Measurements from ENCODE around the gene SNHG17. TPM values are rescaled to one million over a fixed set of nuclear protein-coding genes. Genes with fewer than 3 reads are reported as not detected.
A peak's percentile ranks its signal among the peaks of the same experiment; 100 is the strongest.
"Not testable (repeated sequence)": the region's sequence is repeated elsewhere in the genome, so short reads cannot be mapped to it uniquely, and the experiment has no call there.

The SNHG17 gene
- total RNA-seq (2014; rRNA removed; shearing (Covaris generic)): 44.2 and 45.6 TPM in 2 replicates

- Histone ChIP-seq H3K36me3 (replicated peaks; ENCODE audit: control insufficient read depth, insufficient read depth, low read length) (peaks cover 33% of the 10 kb centered on the region), H3K4me3 (ENCODE audit: insufficient read depth, low read depth, low read length) (peak within 1 kb of the TSS; percentile 99), H3K27me3 (ENCODE audit: control insufficient read depth, insufficient read depth, low read length) (no peaks in the 10 kb centered on the region)
- peak; percentile 91 for DNase-seq
Measured at GRCh38 chr20:38434770-38435554, at the start of gene SNHG17. TSS of gene SNHG17 (minus strand) at chr20:38435328.

DNA sequence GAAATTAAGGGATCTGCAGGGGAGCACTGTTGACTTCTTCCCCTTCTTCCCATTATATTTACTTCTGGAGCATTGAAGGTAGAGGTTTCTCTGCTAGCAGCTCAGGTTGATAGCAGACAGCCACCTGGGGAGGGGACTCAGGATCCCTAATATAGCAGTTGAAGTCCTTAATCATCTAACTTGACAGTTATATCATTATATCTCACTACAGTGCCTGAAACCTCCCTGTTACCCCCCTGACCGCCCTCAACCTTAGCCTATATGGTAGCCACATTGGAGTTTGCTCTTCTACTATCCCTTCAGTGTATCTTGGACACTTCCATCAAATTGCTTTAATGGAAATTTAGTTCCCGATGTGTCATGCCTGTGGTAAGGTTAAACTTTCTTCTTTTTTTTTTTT is 44.5 kb upstream of the SNHG17 start:
- Histone ChIP-seq H3K27me3 (ENCODE audit: control insufficient read depth, insufficient read depth, low read length) (no peaks in the 10 kb centered on the region), H3K36me3 (replicated peaks; ENCODE audit: control insufficient read depth, insufficient read depth, low read length) (no peaks in the 10 kb centered on the region), H3K4me3 (ENCODE audit: insufficient read depth, low read depth, low read length) (no peak overlapping the region)
- DNase-seq: no peak

DNA sequence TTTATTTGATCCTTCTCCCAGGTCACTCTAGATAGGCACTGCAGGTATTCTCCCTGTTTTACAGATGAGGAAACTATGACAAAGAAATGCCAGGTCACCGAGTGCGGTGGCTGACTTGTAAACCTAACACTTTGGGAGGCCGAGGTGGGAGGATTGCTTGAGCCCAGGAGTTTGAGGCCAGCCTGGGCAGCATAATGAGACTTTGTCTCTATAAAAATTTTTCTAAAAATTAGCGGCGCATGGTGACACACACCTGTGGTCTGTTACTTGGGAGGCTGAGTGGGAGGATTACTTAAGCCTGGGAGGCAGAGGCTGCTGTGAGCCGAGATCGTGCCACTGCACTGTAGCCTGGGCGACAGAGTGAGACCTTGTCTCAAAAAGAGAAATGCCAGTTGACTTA is 42.6 kb upstream of the SNHG17 start:
- Histone ChIP-seq H3K27me3 (ENCODE audit: control insufficient read depth, insufficient read depth, low read length) (no peaks in the 10 kb centered on the region), H3K36me3 (replicated peaks; ENCODE audit: control insufficient read depth, insufficient read depth, low read length) (no peaks in the 10 kb centered on the region), H3K4me3 (ENCODE audit: insufficient read depth, low read depth, low read length) (no peak overlapping the region)
- no peak for DNase-seq

GRCh38 chr20:38473367-38473795 is 38.3 kb upstream of the SNHG17 start:
- H3K27me3 ChIP-seq (ENCODE audit: control insufficient read depth, insufficient read depth, low read length): no peaks in the 10 kb centered on the region
- H3K36me3 ChIP-seq (replicated peaks; ENCODE audit: control insufficient read depth, insufficient read depth, low read length): no peaks in the 10 kb centered on the region
- peak overlapping the region; percentile 75 for H3K4me3 ChIP-seq (ENCODE audit: insufficient read depth, low read depth, low read length)
- no peak for DNase-seq

DNA sequence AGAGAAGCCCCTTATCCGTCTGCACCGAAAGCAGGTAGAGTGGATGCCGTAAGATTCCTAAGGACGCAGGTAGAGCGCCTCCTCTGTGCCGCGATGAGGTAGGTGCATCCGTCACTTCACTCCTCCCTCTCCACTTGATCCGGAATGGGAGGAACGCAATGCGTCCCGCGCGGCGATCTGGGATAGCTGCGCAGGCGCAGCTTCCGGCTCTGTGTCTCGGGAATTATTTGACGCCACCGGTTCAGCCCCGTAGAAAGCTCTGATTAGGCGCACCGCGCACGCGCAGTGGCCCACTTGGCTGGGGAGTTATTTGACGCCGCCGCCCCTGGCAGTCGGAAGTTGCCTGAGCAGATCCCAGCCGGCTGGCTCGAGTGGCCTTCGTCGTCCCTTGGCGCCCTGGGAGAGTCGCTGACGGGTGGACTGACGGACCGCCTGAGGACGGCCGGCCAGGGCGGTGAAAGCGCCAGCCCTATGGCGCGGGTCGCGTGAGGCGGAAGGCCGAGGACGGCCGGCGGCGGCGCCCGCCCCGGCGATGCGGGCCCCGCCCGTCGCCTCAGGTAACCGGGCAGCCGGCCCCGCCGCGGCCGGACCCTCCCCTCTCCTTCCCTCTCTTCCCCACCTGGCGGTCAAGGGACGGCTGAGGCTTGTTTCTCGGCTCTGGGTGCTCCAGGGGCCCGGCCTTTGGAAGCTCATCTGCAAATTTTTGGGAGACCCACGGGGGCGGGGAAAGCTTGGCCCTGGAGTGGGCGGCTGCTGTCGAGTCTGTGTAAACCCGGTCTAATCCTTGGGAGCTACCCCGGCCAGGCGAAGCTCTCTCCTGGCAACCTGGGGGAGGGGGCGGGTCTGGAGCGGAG is 37.6 kb upstream of the SNHG17 start, which contains the start of gene RALGAPB:
RALGAPB (plus strand) TSS at position 331 of the 854 bp plus-strand sequence. CDS start 15,590 bp downstream, outside the sequence.
- peak; percentile 91 for DNase-seq
- Histone ChIP-seq H3K4me3 (ENCODE audit: insufficient read depth, low read depth, low read length) (peak within 1 kb of the TSS; percentile 75), H3K36me3 (replicated peaks; ENCODE audit: control insufficient read depth, insufficient read depth, low read length) (no peaks in the 10 kb centered on the region), H3K27me3 (ENCODE audit: control insufficient read depth, insufficient read depth, low read length) (no peaks in the 10 kb centered on the region)

DNA sequence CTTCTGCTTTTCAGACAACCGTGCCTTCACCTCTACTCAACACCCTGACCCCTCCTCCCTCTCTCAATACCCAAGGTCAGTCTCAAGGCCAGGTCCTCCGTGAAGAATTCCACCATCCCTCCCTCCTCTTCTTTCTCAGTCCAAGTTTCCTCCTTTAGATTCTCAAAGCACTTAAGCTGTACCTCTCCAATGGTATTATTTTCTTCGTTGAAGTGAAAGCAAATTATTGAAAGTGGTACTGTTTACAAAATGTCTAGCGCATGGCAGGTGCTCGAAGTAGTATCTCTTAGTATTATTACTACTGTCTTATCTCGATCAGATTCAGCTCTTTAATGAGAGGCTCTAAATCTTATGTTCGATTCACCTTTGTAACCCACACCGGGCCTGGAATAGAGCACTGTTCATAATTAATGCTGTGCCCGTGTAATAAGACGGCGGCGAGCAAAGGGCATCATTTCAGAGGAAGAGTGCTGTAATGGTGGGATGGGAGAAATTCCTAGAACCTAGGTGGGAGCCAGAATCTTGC is 36.9 kb upstream of the SNHG17 start:
- Histone ChIP-seq H3K27me3 (ENCODE audit: control insufficient read depth, insufficient read depth, low read length) (no peaks in the 10 kb centered on the region), H3K4me3 (ENCODE audit: insufficient read depth, low read depth, low read length) (peak overlapping the region; percentile 47), H3K36me3 (replicated peaks; ENCODE audit: control insufficient read depth, insufficient read depth, low read length) (no peaks in the 10 kb centered on the region)
- DNase-seq: no peak

- no peaks in the 10 kb centered on the region for H3K36me3 ChIP-seq (replicated peaks; ENCODE audit: control insufficient read depth, insufficient read depth, low read length)
- no peaks in the 10 kb centered on the region for H3K27me3 ChIP-seq (ENCODE audit: control insufficient read depth, insufficient read depth, low read length)
- no peak for DNase-seq
Measured at GRCh38 chr20:38471245-38471644, 36.1 kb upstream of the SNHG17 start.

GRCh38 chr20:38466983-38467382 is 31.9 kb upstream of the SNHG17 start:
- Histone ChIP-seq H3K27me3 (ENCODE audit: control insufficient read depth, insufficient read depth, low read length) (no peaks in the 10 kb centered on the region), H3K36me3 (replicated peaks; ENCODE audit: control insufficient read depth, insufficient read depth, low read length) (no peaks in the 10 kb centered on the region), H3K4me3 (ENCODE audit: insufficient read depth, low read depth, low read length) (no peak overlapping the region)
- no peak for DNase-seq

More at GRCh38 chr20:38471245-38471644, 36.1 kb upstream of the SNHG17 start:
- no peak overlapping the region for H3K4me3 ChIP-seq (ENCODE audit: insufficient read depth, low read depth, low read length)

DNA sequence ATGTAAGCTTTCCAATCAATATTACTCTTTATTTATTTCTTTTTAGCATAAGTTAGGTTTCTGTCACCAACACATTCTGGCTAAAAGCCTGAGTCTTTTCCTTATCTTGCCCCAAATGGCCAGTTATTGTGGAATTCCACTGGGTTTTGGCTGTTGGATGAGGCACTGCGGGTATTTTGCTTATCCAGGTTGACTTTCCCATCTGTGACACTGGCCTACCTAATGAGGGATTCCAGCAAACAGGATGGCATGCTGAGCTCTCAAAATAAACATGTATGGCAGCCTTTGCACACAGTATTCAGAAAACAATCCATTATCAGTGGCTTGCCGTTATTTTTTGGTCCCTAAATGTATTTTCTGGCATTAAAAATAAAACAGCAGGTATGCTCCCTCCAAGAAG is 31.0 kb upstream of the SNHG17 start:
- DNase-seq: no peak
- Histone ChIP-seq H3K36me3 (replicated peaks; ENCODE audit: control insufficient read depth, insufficient read depth, low read length) (no peaks in the 10 kb centered on the region), H3K27me3 (ENCODE audit: control insufficient read depth, insufficient read depth, low read length) (no peaks in the 10 kb centered on the region), H3K4me3 (ENCODE audit: insufficient read depth, low read depth, low read length) (no peak overlapping the region)

- not testable (repeated sequence) for H3K27me3 ChIP-seq (ENCODE audit: control insufficient read depth, insufficient read depth, low read length); DNase-seq; H3K36me3 ChIP-seq (replicated peaks; ENCODE audit: control insufficient read depth, insufficient read depth, low read length); H3K4me3 ChIP-seq (ENCODE audit: insufficient read depth, low read depth, low read length)
Measured at GRCh38 chr20:38461569-38461968, 26.4 kb upstream of the SNHG17 start.

- not testable (repeated sequence) for DNase-seq; H3K4me3 ChIP-seq (ENCODE audit: insufficient read depth, low read depth, low read length); H3K36me3 ChIP-seq (replicated peaks; ENCODE audit: control insufficient read depth, insufficient read depth, low read length); H3K27me3 ChIP-seq (ENCODE audit: control insufficient read depth, insufficient read depth, low read length)
Measured at GRCh38 chr20:38461167-38461566, 26.0 kb upstream of the SNHG17 start.

GRCh38 chr20:38460631-38461030 is 25.5 kb upstream of the SNHG17 start:
- not testable (repeated sequence) for H3K36me3 ChIP-seq (replicated peaks; ENCODE audit: control insufficient read depth, insufficient read depth, low read length); H3K27me3 ChIP-seq (ENCODE audit: control insufficient read depth, insufficient read depth, low read length); H3K4me3 ChIP-seq (ENCODE audit: insufficient read depth, low read depth, low read length); DNase-seq

- H3K4me3 ChIP-seq (ENCODE audit: insufficient read depth, low read depth, low read length): no peak overlapping the region
- DNase-seq: no peak
- no peaks in the 10 kb centered on the region for H3K36me3 ChIP-seq (replicated peaks; ENCODE audit: control insufficient read depth, insufficient read depth, low read length)
- no peaks in the 10 kb centered on the region for H3K27me3 ChIP-seq (ENCODE audit: control insufficient read depth, insufficient read depth, low read length)
Measured at GRCh38 chr20:38460040-38460623, 25.0 kb upstream of the SNHG17 start.

GRCh38 chr20:38458314-38458713 is 23.2 kb upstream of the SNHG17 start:
- DNase-seq: no peak
- no peaks in the 10 kb centered on the region for H3K27me3 ChIP-seq (ENCODE audit: control insufficient read depth, insufficient read depth, low read length)
- H3K4me3 ChIP-seq (ENCODE audit: insufficient read depth, low read depth, low read length): no peak overlapping the region
- no peaks in the 10 kb centered on the region for H3K36me3 ChIP-seq (replicated peaks; ENCODE audit: control insufficient read depth, insufficient read depth, low read length)

Measured in H7 (cell line).